K562 (cell line): ENCODE data around the gene POLD2. TPM values are rescaled to one million over a fixed set of nuclear protein-coding genes. Genes with fewer than 3 reads are reported as not detected.

ENCODE experiments used
- ARID1B ChIP-seq: fragments of 450-650 bp; IDR thresholded peaks from 2 replicates; pipeline ENCODE4 v1.6.1; 2016; ENCODE audit warnings: antibody characterized with exemption, mild to moderate bottlenecking, inconsistent platforms
- BRF1 ChIP-seq: IDR thresholded peaks from 3 replicates; pipeline ENCODE4 v1.6.1; 2011; ENCODE audit warnings: borderline replicate concordance, mild to moderate bottlenecking; ENCODE audit not compliant: insufficient read length; ENCODE audit errors: extremely low read depth
- FUS ChIP-seq: fragments of 200-400 bp; formaldehyde crosslinking; optimal IDR thresholded peaks from 2 replicates; pipeline ENCODE3; 2017; ENCODE audit warnings: low read depth, low read length
- GABPA ChIP-seq: fragments of 200-800 bp; sonication (Bioruptor generic); conservative IDR thresholded peaks from 2 replicates; pipeline ENCODE4 v1.6.1; 2016; ENCODE audit warnings: low read depth, missing genetic modification characterization, missing compliant biosample characterization
- KLF1 ChIP-seq: fragments of 450-650 bp; IDR thresholded peaks from 2 replicates; pipeline ENCODE4 v1.6.1; 2016; ENCODE audit warnings: missing genetic modification characterization, missing compliant biosample characterization
- MXI1 ChIP-seq: IDR thresholded peaks from 2 replicates; pipeline ENCODE4 v1.6.1; 2011; ENCODE audit warnings: low read depth, mild to moderate bottlenecking, improper control_type of control experiment, low read length
- PCBP2 ChIP-seq: fragments of 200-400 bp; formaldehyde crosslinking; IDR thresholded peaks from 2 replicates; pipeline ENCODE4 v1.6.1; 2018; ENCODE audit warnings: low read length, low read depth, mild to moderate bottlenecking, moderate library complexity; ENCODE audit not compliant: poor library complexity, severe bottlenecking
- PHTF2 ChIP-seq: fragments of 250-450 bp; sonication (Bioruptor Pico); IDR thresholded peaks from 2 replicates; pipeline ENCODE4 v1.5.0; 2021; ENCODE audit warnings: mild to moderate bottlenecking
- SMARCB1 ChIP-seq: IDR thresholded peaks from 2 replicates; pipeline ENCODE4 v1.6.1; 2011; ENCODE audit warnings: improper control_type of control experiment, low read depth; ENCODE audit not compliant: insufficient read length
- U2AF1 ChIP-seq: fragments of 200-400 bp; formaldehyde crosslinking; optimal IDR thresholded peaks from 2 replicates; pipeline ENCODE3; 2017; ENCODE audit warnings: mild to moderate bottlenecking, low read depth, low read length, moderate library complexity
- ZFP30 ChIP-seq: fragments of 250-450 bp; sonication (Bioruptor Pico); IDR thresholded peaks from 2 replicates; pipeline ENCODE4 v1.8.0; 2022; ENCODE audit warnings: moderate library complexity, mild to moderate bottlenecking, inconsistent platforms, borderline replicate concordance
- ZNF174 ChIP-seq: fragments of 250-450 bp; sonication (Bioruptor Pico); IDR thresholded peaks from 2 replicates; pipeline ENCODE4 v1.4.0; 2020; ENCODE audit warnings: mild to moderate bottlenecking
- ZNF668 ChIP-seq: fragments of 250-450 bp; sonication (Bioruptor Pico); IDR thresholded peaks from 2 replicates; pipeline ENCODE4 v1.8.0; 2022; ENCODE audit warnings: mild to moderate bottlenecking, inconsistent platforms
- ZNF785 ChIP-seq: fragments of 250-450 bp; sonication (Bioruptor Pico); IDR thresholded peaks from 2 replicates; pipeline ENCODE4 v1.4.0; 2020; ENCODE audit warnings: mild to moderate bottlenecking
- polyA plus RNA-seq, 8 experiments: library from polyadenylated mRNA; depleted of rRNA in 4 of 8; stranded (reverse) in 5 of 8; unstranded in 3 of 8; fragments of >200 nt; fragmentation: Nextera tagmentation in 2 of 8; fragmentation: Illumina TruSeq in 1 of 8; extraction: Ambion mirVana in 2 of 8; extraction: Trizol in 1 of 8; gene quantifications; 2 replicates each; pipeline versions ENCODE4 v1.2.1 to v1.2.3, GENCODE V29; 2011 to 2014; ENCODE audit warnings: inconsistent platforms in 1 of 8, missing spikeins in 1 of 8
- total RNA-seq, 7 experiments: library from RNA; depleted of rRNA in 6 of 7; stranded (reverse); fragments of >200 nt in 6 of 7; fragmentation: Illumina TruSeq in 2 of 7; extraction: Trizol in 2 of 7; gene quantifications; 2 replicates each; pipeline versions ENCODE4 v1.2.1 to v1.2.3, GENCODE V29; 2011 to 2021; ENCODE audit warnings: low replicate concordance in 1 of 7
- TF ChIP-seq, protein P1 (sequence below), 2 experiments: fragments of 200-800 bp in 1 of 2; sonication (Bioruptor generic) in 1 of 2; sonication (generic) in 1 of 2; formaldehyde crosslinking in 1 of 2; IDR thresholded peaks in 1 of 2; conservative IDR thresholded peaks in 1 of 2; 2 replicates each; pipeline versions ENCODE4 v1.5.0 to v1.6.1; 2016 to 2020; ENCODE audit warnings: missing compliant biosample characterization in 1 of 2, missing genetic modification characterization in 1 of 2, missing genetic modification reagents in 1 of 2
- TF ChIP-seq, protein P2 (sequence below): fragments of 250-450 bp; sonication (Bioruptor Pico); IDR thresholded peaks from 2 replicates; pipeline ENCODE4 v1.5.0; 2022; ENCODE audit warnings: mild to moderate bottlenecking
- TF ChIP-seq, protein P3 (sequence below): fragments of 250-450 bp; sonication (Bioruptor Pico); IDR thresholded peaks from 2 replicates; pipeline ENCODE4 v1.4.0; 2020; ENCODE audit warnings: mild to moderate bottlenecking, moderate library complexity, borderline replicate concordance
- TF ChIP-seq, protein P4 (sequence below): fragments of 250-450 bp; sonication (Bioruptor Pico); IDR thresholded peaks from 2 replicates; pipeline ENCODE4 v1.4.0; 2020; ENCODE audit warnings: mild to moderate bottlenecking
- TF ChIP-seq, protein P5 (sequence below), 2 experiments: fragments of 450-650 bp in 1 of 2; sonication (generic) in 1 of 2; formaldehyde crosslinking; conservative IDR thresholded peaks; 2 replicates each; pipeline versions ENCODE4 v1.4.0 to v1.8.1; 2020 to 2022; ENCODE audit warnings: mild to moderate bottlenecking in 1 of 2, missing genetic modification reagents in 1 of 2

Gene POLD2
- total and polyA plus RNA-seq, 9 of the 15 experiments (the other 6 are each of a cell fraction or from before 2014, with no cell fraction given), result 29.7 to 259 (median 225) TPM

DNA sequence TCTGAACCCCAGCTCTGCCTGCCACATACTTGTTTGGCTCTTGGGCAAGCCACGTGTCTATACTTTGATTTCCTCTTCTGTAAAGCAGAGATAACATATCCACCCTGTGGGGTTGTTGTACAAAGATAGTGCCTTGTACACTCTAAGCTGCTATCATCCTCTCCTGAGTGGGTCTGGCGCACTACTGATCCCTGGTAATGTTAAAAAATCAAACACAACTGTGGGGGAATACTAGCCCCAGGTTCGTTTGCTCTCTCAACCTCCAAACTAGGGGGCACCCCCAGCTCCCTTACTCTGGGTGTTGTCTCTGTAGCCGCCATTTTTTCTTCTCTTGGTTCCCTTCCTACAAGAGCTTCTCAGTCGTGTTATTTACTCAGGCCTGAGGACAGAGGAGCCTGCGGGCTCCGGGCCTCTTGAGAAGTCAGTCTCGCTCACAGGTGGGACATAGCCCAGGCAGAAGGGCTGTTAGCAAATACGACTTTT, 42.0 kb downstream of the POLD2 start (continued):
- TF ChIP-seq BRF1 (no peak), KLF1 (tag) (no peak), PCBP2 (no peak), ZNF668 (CRISPR knock-in tag) (no peak), SMARCB1 (no peak), FUS (no peak), ZFP30 (CRISPR knock-in tag) (no peak), MXI1 (peak; percentile 75; the same call in 1 of the 2 replicates), ZNF785 (no peak), ARID1B (peak; percentile 97), ZNF174 (CRISPR knock-in tag) (no peak), PHTF2 (CRISPR knock-in tag) (no peak), GABPA (tag) (no peak), U2AF1 (no peak)
- TF ChIP-seq, protein P1, sequence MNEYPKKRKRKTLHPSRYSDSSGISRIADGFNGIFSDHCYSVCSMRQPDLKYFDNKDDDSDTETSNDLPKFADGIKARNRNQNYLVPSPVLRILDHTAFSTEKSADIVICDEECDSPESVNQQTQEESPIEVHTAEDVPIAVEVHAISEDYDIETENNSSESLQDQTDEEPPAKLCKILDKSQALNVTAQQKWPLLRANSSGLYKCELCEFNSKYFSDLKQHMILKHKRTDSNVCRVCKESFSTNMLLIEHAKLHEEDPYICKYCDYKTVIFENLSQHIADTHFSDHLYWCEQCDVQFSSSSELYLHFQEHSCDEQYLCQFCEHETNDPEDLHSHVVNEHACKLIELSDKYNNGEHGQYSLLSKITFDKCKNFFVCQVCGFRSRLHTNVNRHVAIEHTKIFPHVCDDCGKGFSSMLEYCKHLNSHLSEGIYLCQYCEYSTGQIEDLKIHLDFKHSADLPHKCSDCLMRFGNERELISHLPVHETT (CRISPR knock-in tag; conservative IDR thresholded peaks at IDR 0.05 in 1 of 2, IDR thresholded peaks at IDR 0.05 in 1 of 2), result peak in 1 of 2 experiments; percentile 94; a peak in 2 of 4 replicates
- TF ChIP-seq, protein P2, sequence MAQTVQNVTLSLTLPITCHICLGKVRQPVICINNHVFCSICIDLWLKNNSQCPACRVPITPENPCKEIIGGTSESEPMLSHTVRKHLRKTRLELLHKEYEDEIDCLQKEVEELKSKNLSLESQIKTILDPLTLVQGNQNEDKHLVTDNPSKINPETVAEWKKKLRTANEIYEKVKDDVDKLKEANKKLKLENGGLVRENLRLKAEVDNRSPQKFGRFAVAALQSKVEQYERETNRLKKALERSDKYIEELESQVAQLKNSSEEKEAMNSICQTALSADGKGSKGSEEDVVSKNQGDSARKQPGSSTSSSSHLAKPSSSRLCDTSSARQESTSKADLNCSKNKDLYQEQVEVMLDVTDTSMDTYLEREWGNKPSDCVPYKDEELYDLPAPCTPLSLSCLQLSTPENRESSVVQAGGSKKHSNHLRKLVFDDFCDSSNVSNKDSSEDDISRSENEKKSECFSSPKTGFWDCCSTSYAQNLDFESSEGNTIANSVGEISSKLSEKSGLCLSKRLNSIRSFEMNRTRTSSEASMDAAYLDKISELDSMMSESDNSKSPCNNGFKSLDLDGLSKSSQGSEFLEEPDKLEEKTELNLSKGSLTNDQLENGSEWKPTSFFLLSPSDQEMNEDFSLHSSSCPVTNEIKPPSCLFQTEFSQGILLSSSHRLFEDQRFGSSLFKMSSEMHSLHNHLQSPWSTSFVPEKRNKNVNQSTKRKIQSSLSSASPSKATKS (CRISPR knock-in tag), result no peak
- TF ChIP-seq, protein P3, sequence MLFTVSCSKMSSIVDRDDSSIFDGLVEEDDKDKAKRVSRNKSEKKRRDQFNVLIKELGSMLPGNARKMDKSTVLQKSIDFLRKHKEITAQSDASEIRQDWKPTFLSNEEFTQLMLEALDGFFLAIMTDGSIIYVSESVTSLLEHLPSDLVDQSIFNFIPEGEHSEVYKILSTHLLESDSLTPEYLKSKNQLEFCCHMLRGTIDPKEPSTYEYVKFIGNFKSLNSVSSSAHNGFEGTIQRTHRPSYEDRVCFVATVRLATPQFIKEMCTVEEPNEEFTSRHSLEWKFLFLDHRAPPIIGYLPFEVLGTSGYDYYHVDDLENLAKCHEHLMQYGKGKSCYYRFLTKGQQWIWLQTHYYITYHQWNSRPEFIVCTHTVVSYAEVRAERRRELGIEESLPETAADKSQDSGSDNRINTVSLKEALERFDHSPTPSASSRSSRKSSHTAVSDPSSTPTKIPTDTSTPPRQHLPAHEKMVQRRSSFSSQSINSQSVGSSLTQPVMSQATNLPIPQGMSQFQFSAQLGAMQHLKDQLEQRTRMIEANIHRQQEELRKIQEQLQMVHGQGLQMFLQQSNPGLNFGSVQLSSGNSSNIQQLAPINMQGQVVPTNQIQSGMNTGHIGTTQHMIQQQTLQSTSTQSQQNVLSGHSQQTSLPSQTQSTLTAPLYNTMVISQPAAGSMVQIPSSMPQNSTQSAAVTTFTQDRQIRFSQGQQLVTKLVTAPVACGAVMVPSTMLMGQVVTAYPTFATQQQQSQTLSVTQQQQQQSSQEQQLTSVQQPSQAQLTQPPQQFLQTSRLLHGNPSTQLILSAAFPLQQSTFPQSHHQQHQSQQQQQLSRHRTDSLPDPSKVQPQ (CRISPR knock-in tag), result no peak
- TF ChIP-seq, protein P4, sequence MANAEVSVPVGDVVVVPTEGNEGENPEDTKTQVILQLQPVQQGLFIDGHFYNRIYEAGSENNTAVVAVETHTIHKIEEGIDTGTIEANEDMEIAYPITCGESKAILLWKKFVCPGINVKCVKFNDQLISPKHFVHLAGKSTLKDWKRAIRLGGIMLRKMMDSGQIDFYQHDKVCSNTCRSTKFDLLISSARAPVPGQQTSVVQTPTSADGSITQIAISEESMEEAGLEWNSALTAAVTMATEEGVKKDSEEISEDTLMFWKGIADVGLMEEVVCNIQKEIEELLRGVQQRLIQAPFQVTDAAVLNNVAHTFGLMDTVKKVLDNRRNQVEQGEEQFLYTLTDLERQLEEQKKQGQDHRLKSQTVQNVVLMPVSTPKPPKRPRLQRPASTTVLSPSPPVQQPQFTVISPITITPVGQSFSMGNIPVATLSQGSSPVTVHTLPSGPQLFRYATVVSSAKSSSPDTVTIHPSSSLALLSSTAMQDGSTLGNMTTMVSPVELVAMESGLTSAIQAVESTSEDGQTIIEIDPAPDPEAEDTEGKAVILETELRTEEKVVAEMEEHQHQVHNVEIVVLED (CRISPR knock-in tag), result 0 out of 2 replicates have a peak, but pooled peaks have one; percentile 22
- TF ChIP-seq, protein P5, sequence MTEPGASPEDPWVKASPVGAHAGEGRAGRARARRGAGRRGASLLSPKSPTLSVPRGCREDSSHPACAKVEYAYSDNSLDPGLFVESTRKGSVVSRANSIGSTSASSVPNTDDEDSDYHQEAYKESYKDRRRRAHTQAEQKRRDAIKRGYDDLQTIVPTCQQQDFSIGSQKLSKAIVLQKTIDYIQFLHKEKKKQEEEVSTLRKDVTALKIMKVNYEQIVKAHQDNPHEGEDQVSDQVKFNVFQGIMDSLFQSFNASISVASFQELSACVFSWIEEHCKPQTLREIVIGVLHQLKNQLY (CRISPR knock-in tag; conservative IDR thresholded peaks at IDR 0.05), result no peak
